GM19324 (cell line): Measurements from ENCODE around the gene UPK1A.
"Not testable (repeated sequence)": the region's sequence is repeated elsewhere in the genome, so short reads cannot be mapped to it uniquely, and the experiment has no call there.

Source experiments
- ATAC-seq: cut with Tn5 transposase; IDR thresholded peaks from one replicate; pipeline ENCODE4 v1.9.1; 2021; ENCODE audit warnings: mild to moderate bottlenecking, moderate library complexity; ENCODE audit not compliant: unreplicated experiment, low FRiP score

UPK1A gene

GRCh38 chr19:35675589-35676140, 9.3 kb downstream of the UPK1A start:
- no peak for ATAC-seq

GRCh38 chr19:35689836-35690235, 23.5 kb downstream of the UPK1A start:
- ATAC-seq = no peak

GRCh38 chr19:35691106-35691505, 24.8 kb downstream of the UPK1A start:
- ATAC-seq = not testable (repeated sequence)

GRCh38 chr19:35692010-35692409, 25.7 kb downstream of the UPK1A start:
- no peak for ATAC-seq

GRCh38 chr19:35693422-35693821, 27.1 kb downstream of the UPK1A start:
- ATAC-seq = peak; percentile 21

GRCh38 chr19:35693835-35694599, 27.7 kb downstream of the UPK1A start:
- ATAC-seq = peak; percentile 68

- ATAC-seq = no peak
Observed at GRCh38 chr19:35695895-35696422, 29.6 kb downstream of the UPK1A start.

- ATAC-seq = no peak
Observed at GRCh38 chr19:35696835-35697234, 30.5 kb downstream of the UPK1A start.

GRCh38 chr19:35702223-35703012, 36.1 kb downstream of the UPK1A start:
- ATAC-seq = peak; percentile 94

- no peak for ATAC-seq
Observed at GRCh38 chr19:35703343-35703742, 37.0 kb downstream of the UPK1A start.

GRCh38 chr19:35704218-35704617, 37.9 kb downstream of the UPK1A start, which contains the start of gene ZBTB32:
Gene ZBTB32 (plus strand): TSS chr19:35704558. CDS start chr19:35714627, 10,069 bp downstream.
- ATAC-seq = no peak

- no peak for ATAC-seq
Observed at GRCh38 chr19:35708391-35708790, 42.1 kb downstream of the UPK1A start.

- ATAC-seq = no peak
Observed at GRCh38 chr19:35710784-35711723, 44.7 kb downstream of the UPK1A start.

GRCh38 chr19:35712567-35713505, 46.5 kb downstream of the UPK1A start:
- ATAC-seq = no peak

GRCh38 chr19:35713506-35713850, 47.2 kb downstream of the UPK1A start:
- no peak for ATAC-seq

- no peak for ATAC-seq
Observed at GRCh38 chr19:35713904-35714495, 47.7 kb downstream of the UPK1A start.

GRCh38 chr19:35714601-35715354, 48.5 kb downstream of the UPK1A start:
- no peak for ATAC-seq

- no peak for ATAC-seq
Observed at GRCh38 chr19:35715355-35715809, 49.1 kb downstream of the UPK1A start.
